Right lobe of liver (tissue), 4 donors: ENCODE measurements around the gene KRT4.

Source experiments
- CTCF ChIP-seq, 4 donors: fragments of 200-600 bp in 3 of 4; fragments of 450-650 bp in 1 of 4; IDR thresholded peaks; one replicate each; pipeline versions ENCODE4 v1.5.1 to v1.8.0; 2016 to 2022; ENCODE audit warnings: antibody characterized with exemption in 4 of 4, mild to moderate bottlenecking in 2 of 4
- POLR2A ChIP-seq: fragments of 450-650 bp; IDR thresholded peaks from one replicate; pipeline ENCODE4 v1.6.1; 2017; ENCODE audit warnings: antibody characterized with exemption, mild to moderate bottlenecking
- donor health status: DM: no; HTN: no; CAD: no.
- donor health status: DM: no; HTN: no; CAD: no.
- donor health status: DM: no; HTN: yes; CAD: no.

- no peak for TF ChIP-seq POLR2A
- no peak for TF ChIP-seq CTCF (IDR thresholded peaks at IDR 0.05)
Observed at GRCh38 chr12:52768479-52769200, 45.3 kb downstream of the KRT4 start.
